K562 (cell line): ENCODE data around the gene FOSL2. TPM values are rescaled to one million over a fixed set of nuclear protein-coding genes. Genes with fewer than 3 reads are reported as not detected.

Experiments
- ATAC-seq: fragments of 200-7000 bp; cut with Tn5 transposase; 3 replicates; pipeline ENCODE4 v1.9.1; 2020; ENCODE audit warnings: moderate library complexity
- BruUV-seq: library from RNA; stranded (reverse); fragments of 400-500 nt; replicated peaks from 2 replicates; lab custom pipeline; 2021; lab: Mats Ljungman, UMichigan
- CTCF ChIA-PET: fragments of 300-600 bp; formaldehyde crosslinking; extraction: SDS; loops from one replicate; lab custom pipeline; 2021; ENCODE audit warnings: low intra/inter-chr PET ratio; lab: Yijun Ruan, JAX
- POLR2A ChIA-PET: fragments of 300-600, 350-650 bp; sonication (Branson Sonifier 250); formaldehyde crosslinking; extraction: SDS; loops from one replicate; lab custom pipeline; 2021; ENCODE audit warnings: antibody characterized with exemption, inconsistent platforms; lab: Yijun Ruan, JAX
- DNase-seq, 4 experiments: peaks; one replicate each; pipeline versions ENCODE4 v3.0.0 to v3.0.0-alpha.2; 2011 to 2018; ENCODE audit warnings: low spot score in 3 of 4, mixed read lengths in 3 of 4; ENCODE audit errors: extremely low read depth in 1 of 4
- FAIRE-seq: peaks from 2 replicates; lab custom pipeline; 2011; peaks lifted over from hg19 to GRCh38; lab: Jason Lieb, UNC
- H2AFZ ChIP-seq: 2 replicates; pipeline ENCODE4 v1.6.0; 2011; ENCODE audit warnings: low read depth, low read length, control low read depth, inconsistent platforms
- H3K27ac ChIP-seq: fragments of 200-600 bp; 3 replicates; pipeline ENCODE4 v1.8.0; 2011; ENCODE audit warnings: low read depth, mild to moderate bottlenecking, control low read depth, inconsistent platforms, low read length, moderate library complexity, mixed read lengths; ENCODE audit errors: extremely low read depth
- H3K27me3 ChIP-seq, 2 experiments: fragments of 300-600 bp in 1 of 2; 2 replicates in 1 of 2; 3 replicates in 1 of 2; pipeline versions ENCODE4 v1.6.0 to v1.8.0; 2011; ENCODE audit warnings: inconsistent platforms in 2 of 2, low read length in 2 of 2, mild to moderate bottlenecking in 1 of 2, mixed read lengths in 1 of 2, moderate library complexity in 1 of 2; ENCODE audit not compliant: control insufficient read depth in 2 of 2, insufficient read depth in 2 of 2
- H3K36me3 ChIP-seq: fragments of 300-600 bp; 3 replicates; pipeline ENCODE4 v1.8.0; 2011; ENCODE audit warnings: mild to moderate bottlenecking, low read length, inconsistent platforms; ENCODE audit not compliant: control insufficient read depth, insufficient read depth
- H3K4me1 ChIP-seq, 2 experiments: fragments of 200-600 bp in 1 of 2; replicated peaks in 1 of 2; 2 replicates in 1 of 2; 3 replicates in 1 of 2; pipeline versions ENCODE4 v1.5.1 to v1.8.0; 2011; ENCODE audit warnings: inconsistent platforms in 2 of 2, low read length in 2 of 2, mild to moderate bottlenecking in 1 of 2, mixed read lengths in 1 of 2, moderate library complexity in 1 of 2; ENCODE audit not compliant: control insufficient read depth in 2 of 2, insufficient read depth in 2 of 2
- H3K4me2 ChIP-seq: 2 replicates; pipeline ENCODE4 v1.6.1; 2011; ENCODE audit warnings: low read length, control low read depth, inconsistent platforms, mixed read lengths; ENCODE audit not compliant: insufficient read depth
- H3K4me3 ChIP-seq: fragments of 200-600 bp; sonication (generic), shearing (Covaris generic); 2 replicates; pipeline ENCODE4 v1.5.1; 2016; ENCODE audit warnings: control low read depth, inconsistent platforms
- H3K79me2 ChIP-seq: fragments of 200-600 bp; 3 replicates; pipeline ENCODE4 v1.8.0; 2011; ENCODE audit warnings: low read length, inconsistent platforms; ENCODE audit not compliant: control insufficient read depth, insufficient read depth
- H3K9ac ChIP-seq, 2 experiments: 2 replicates each; pipeline versions ENCODE4 v1.6.0 to v1.6.1; 2011; ENCODE audit warnings: low read depth in 2 of 2, low read length in 2 of 2, control low read depth in 1 of 2, inconsistent platforms in 1 of 2, mild to moderate bottlenecking in 1 of 2, mixed read lengths in 1 of 2; ENCODE audit not compliant: insufficient read depth in 1 of 2
- H3K9me1 ChIP-seq: one replicate; pipeline ENCODE4 v1.6.0; 2011; ENCODE audit warnings: inconsistent platforms, mild to moderate bottlenecking, low read length, moderate library complexity; ENCODE audit not compliant: control insufficient read depth, insufficient read depth
- H3K9me3 ChIP-seq: replicated peaks from 2 replicates; pipeline ENCODE4 v1.5.1; 2011; ENCODE audit warnings: low read depth, low read length, inconsistent platforms; ENCODE audit not compliant: control insufficient read depth, insufficient read depth
- H4K20me1 ChIP-seq: replicated peaks from 2 replicates; pipeline ENCODE4 v1.6.1; 2011; ENCODE audit warnings: low read length, inconsistent platforms, mixed read lengths; ENCODE audit not compliant: control insufficient read depth, insufficient read depth
- HDAC6 ChIP-seq: IDR thresholded peaks from 2 replicates; pipeline ENCODE4 v1.6.1; 2012; ENCODE audit warnings: low read depth, mild to moderate bottlenecking, control low read depth, inconsistent platforms, low read length, moderate library complexity
- HNRNPL ChIP-seq: fragments of 200-400 bp; formaldehyde crosslinking; IDR thresholded peaks from 2 replicates; pipeline ENCODE4 v1.6.1; 2017; ENCODE audit warnings: low read depth, mild to moderate bottlenecking, low read length
- KLF13 ChIP-seq: fragments of 450-650 bp; IDR thresholded peaks from 2 replicates; pipeline ENCODE4 v1.6.1; 2016; ENCODE audit warnings: missing genetic modification characterization, low read depth, mild to moderate bottlenecking, missing compliant biosample characterization, moderate library complexity, borderline replicate concordance
- L3MBTL2 ChIP-seq: fragments of 450-650 bp; IDR thresholded peaks from 2 replicates; pipeline ENCODE4 v1.6.1; 2016; ENCODE audit warnings: mild to moderate bottlenecking, moderate library complexity
- SPI1 ChIP-seq: IDR thresholded peaks from 2 replicates; pipeline ENCODE4 v1.6.1; 2011; ENCODE audit warnings: low read depth, low read length, control low read depth, borderline replicate concordance
- TCFL5 ChIP-seq: fragments of 250-450 bp; sonication (Bioruptor Pico); conservative IDR thresholded peaks from 2 replicates; pipeline ENCODE4 v1.6.1; 2021; ENCODE audit warnings: mild to moderate bottlenecking, moderate library complexity, matching md5 sums
- UBTF ChIP-seq, 2 experiments: IDR thresholded peaks; 2 replicates each; pipeline ENCODE4 v1.6.1; 2012; ENCODE audit warnings: improper control_type of control experiment in 2 of 2, low read depth in 2 of 2, low read length in 2 of 2, borderline replicate concordance in 1 of 2
- ZNF12 ChIP-seq: sonication (generic); formaldehyde crosslinking; IDR thresholded peaks from 2 replicates; pipeline ENCODE4 v1.4.0; 2020; ENCODE audit warnings: mild to moderate bottlenecking, missing genetic modification reagents
- ZNF354B ChIP-seq: fragments of 250-450 bp; sonication (Bioruptor Pico); IDR thresholded peaks from 2 replicates; pipeline ENCODE4 v1.4.0; 2020
- ZNF57 ChIP-seq: fragments of 450-650 bp; formaldehyde crosslinking; IDR thresholded peaks from 2 replicates; pipeline ENCODE4 v1.4.0; 2020; ENCODE audit warnings: mild to moderate bottlenecking, moderate library complexity
- WGBS: fragments of 100-300 bp; shearing (Covaris generic); methylation state at CpG from one replicate; pipeline ENCODE4 v1.1.6; 2016; ENCODE audit warnings: low coverage, mixed read lengths; ENCODE audit not compliant: insufficient coverage; ENCODE audit errors: missing lambda C conversion rate; 5-methylcytosine and 5-hydroxymethylcytosine counted together
- in situ Hi-C: fragments of 300-500 bp; cut with MboI; formaldehyde crosslinking; loops from 4 replicates; pipeline ENCODE4 v1.15.0; 2018; ENCODE audit warnings: inconsistent platforms, mixed read lengths
- intact Hi-C: fragments of 100-400 bp; cut with micrococcal nuclease; formaldehyde crosslinking; loops from 2 replicates; pipeline ENCODE4 v1.14.2; 2022
- polyA plus RNA-seq, 8 experiments: library from polyadenylated mRNA; depleted of rRNA in 4 of 8; stranded (reverse) in 5 of 8; unstranded in 3 of 8; fragments of >200 nt; fragmentation: Nextera tagmentation in 2 of 8; fragmentation: Illumina TruSeq in 1 of 8; extraction: Ambion mirVana in 2 of 8; extraction: Trizol in 1 of 8; gene quantifications; 2 replicates each; pipeline versions ENCODE4 v1.2.1 to v1.2.3, GENCODE V29; 2011 to 2014; ENCODE audit warnings: inconsistent platforms in 1 of 8, missing spikeins in 1 of 8
- total RNA-seq, 7 experiments: library from RNA; depleted of rRNA in 6 of 7; stranded (reverse); fragments of >200 nt in 6 of 7; fragmentation: Illumina TruSeq in 2 of 7; extraction: Trizol in 2 of 7; gene quantifications; 2 replicates each; pipeline versions ENCODE4 v1.2.1 to v1.2.3, GENCODE V29; 2011 to 2021; ENCODE audit warnings: low replicate concordance in 1 of 7

The FOSL2 gene
- total and polyA plus RNA-seq, 9 of the 15 experiments (the other 6 are each of a cell fraction or from before 2014, with no cell fraction given) = 0.04 to 2.9 (median 0.80) TPM

- no peak for FAIRE-seq
- Histone ChIP-seq H4K20me1 (no peaks in the 10 kb centered on the region), H3K9me3 (0 out of 2 replicates have a peak, but pooled peaks cover 1% of the 10 kb centered on the region), H3K4me2 (no peak overlapping the region), H3K4me1 (peaks cover under 1 to 5% of the 10 kb centered on the region in 2 experiments; a peak in 4 of 5 replicates), H2AFZ (no peak overlapping the region)
- POLR2A ChIA-PET = no interaction called here
- no TSS peak for BruUV-seq
- CTCF ChIA-PET = interaction anchor here (0.7 kb wide), 1 partner anchor 57 kb away, joined by 3 read pairs; no protein-coding TSS in a partner anchor
- TF ChIP-seq ZNF57 = no peak
- no peak for TF ChIP-seq ZNF354B
- TF ChIP-seq UBTF (IDR thresholded peaks at IDR 0.05; ENCODE audit: borderline replicate concordance in 1 of 2, low read depth in 2 of 2, low read length in 2 of 2) = no peak
- no peak for TF ChIP-seq ZNF12 (CRISPR knock-in tag)
- TF ChIP-seq KLF13 (tag) = no peak
- no peak for TF ChIP-seq HDAC6
- no peak for TF ChIP-seq SPI1
- TF ChIP-seq TCFL5 (CRISPR knock-in tag) = no peak
- no peak for TF ChIP-seq HNRNPL
- TF ChIP-seq L3MBTL2 = no peak
- TF ChIP-seq, all 486 proteins: peak for 0
- no peaks in the 10 kb centered on the region for H3K9me1 ChIP-seq
- H3K4me3 ChIP-seq = no peak overlapping the region
- DNase-seq (no peak), ATAC-seq (no peak)
- H3K79me2 ChIP-seq = no peaks in the 10 kb centered on the region
- no peak overlapping the region for H3K27ac ChIP-seq
- no peaks in the 10 kb centered on the region for H3K36me3 ChIP-seq
- in situ Hi-C loops (no loop called here), intact Hi-C loops (no loop called here)
- 5% methylated on average over 4 of the region's 4 CpGs for WGBS
- H3K9ac ChIP-seq = no peak overlapping the region
- H3K27me3 ChIP-seq = peaks cover 5 to 21% of the 10 kb centered on the region in 2 experiments; a peak in 3 of 5 replicates
Observed at GRCh38 chr2:28444956-28445355, 52.3 kb downstream of the FOSL2 start.
